ENCODE results near the gene VMP1.

VMP1 gene

DNA sequence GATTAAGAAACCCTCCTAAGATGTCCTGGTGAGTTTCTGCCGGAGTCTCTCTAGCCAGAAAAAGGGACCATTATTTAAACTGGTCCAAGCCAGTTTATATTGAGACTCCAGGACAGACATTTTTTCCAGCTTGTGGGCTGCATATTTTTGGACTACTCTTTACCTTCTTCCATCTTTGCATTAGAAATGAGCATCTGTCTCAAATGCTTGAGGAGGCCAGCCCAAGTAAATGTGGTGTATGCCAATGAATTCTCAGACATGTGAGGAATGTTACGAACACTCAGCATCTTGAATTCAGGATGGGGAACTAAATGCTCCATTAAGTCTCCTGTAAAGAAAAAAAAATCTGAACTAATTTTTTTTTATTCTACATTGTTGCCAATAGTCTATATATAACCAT lies 166.9 kb downstream of the VMP1 start:
- no peak for DNase-seq (ENCODE audit: low read depth)
- TF ChIP-seq, protein P1, sequence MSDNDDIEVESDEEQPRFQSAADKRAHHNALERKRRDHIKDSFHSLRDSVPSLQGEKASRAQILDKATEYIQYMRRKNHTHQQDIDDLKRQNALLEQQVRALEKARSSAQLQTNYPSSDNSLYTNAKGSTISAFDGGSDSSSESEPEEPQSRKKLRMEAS (IDR thresholded peaks at IDR 0.05; ENCODE audit: low read depth, low read length): no peak
- TF ChIP-seq MYC (IDR thresholded peaks at IDR 0.05; ENCODE audit: low read depth, low read length): no peak
- TF ChIP-seq, protein P2, sequence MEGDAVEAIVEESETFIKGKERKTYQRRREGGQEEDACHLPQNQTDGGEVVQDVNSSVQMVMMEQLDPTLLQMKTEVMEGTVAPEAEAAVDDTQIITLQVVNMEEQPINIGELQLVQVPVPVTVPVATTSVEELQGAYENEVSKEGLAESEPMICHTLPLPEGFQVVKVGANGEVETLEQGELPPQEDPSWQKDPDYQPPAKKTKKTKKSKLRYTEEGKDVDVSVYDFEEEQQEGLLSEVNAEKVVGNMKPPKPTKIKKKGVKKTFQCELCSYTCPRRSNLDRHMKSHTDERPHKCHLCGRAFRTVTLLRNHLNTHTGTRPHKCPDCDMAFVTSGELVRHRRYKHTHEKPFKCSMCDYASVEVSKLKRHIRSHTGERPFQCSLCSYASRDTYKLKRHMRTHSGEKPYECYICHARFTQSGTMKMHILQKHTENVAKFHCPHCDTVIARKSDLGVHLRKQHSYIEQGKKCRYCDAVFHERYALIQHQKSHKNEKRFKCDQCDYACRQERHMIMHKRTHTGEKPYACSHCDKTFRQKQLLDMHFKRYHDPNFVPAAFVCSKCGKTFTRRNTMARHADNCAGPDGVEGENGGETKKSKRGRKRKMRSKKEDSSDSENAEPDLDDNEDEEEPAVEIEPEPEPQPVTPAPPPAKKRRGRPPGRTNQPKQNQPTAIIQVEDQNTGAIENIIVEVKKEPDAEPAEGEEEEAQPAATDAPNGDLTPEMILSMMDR (IDR thresholded peaks at IDR 0.05; ENCODE audit: low read depth, low read length): no peak
- no peak for TF ChIP-seq POLR2A (IDR thresholded peaks at IDR 0.05; ENCODE audit: extremely low read depth, insufficient read length)
- no peak overlapping the region for H3K4me3 ChIP-seq (ENCODE audit: low read depth, low read length)

DNA sequence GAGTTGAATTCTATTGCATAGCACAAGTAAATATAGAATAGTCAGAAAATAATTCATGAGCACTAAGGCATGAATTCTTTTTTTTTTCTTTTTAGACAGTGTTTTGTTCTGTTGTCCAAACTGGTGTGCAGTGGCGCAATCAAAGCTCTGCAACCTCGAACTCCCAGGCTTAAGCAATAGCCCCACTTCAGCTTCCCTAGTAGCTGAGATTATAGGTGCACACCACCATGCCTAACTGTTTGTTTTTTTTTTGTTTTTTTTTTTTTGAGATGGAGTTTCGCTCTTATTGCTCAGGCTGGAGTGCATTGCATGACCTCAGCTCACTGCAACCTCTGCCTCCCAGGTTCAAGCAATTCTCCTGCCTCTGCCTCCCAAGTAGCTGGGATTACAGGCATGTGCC lies 168.7 kb downstream of the VMP1 start:
- DNase-seq (ENCODE audit: low read depth): peak; percentile 65
- TF ChIP-seq MYC (IDR thresholded peaks at IDR 0.05; ENCODE audit: low read depth, low read length): no peak
- H3K4me3 ChIP-seq (ENCODE audit: low read depth, low read length): no peak overlapping the region

DNA sequence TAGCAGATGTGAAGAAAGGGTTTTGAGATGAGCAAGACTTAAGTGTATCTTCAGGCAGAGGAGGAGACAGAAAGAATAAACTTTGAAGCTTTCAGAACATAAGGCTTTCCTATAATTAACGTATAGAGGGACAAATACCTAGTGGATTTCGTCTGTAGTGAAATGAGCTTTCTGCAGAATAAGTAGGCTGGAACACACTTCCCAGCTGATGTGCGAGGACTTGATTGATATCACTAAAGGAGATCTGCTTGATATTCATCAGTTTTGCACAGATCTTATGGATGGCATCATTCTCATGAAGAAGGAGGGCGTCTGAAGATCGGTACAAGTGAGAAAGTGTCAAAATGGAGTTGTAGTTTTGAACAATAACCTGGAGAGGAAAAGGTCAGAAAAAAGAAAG lies 170.5 kb downstream of the VMP1 start:
- no peak for DNase-seq (ENCODE audit: low read depth)
- no peak for TF ChIP-seq POLR2A (IDR thresholded peaks at IDR 0.05; ENCODE audit: extremely low read depth, insufficient read length)
- TF ChIP-seq, protein P2 (IDR thresholded peaks at IDR 0.05; ENCODE audit: low read depth, low read length): no peak
- no peak overlapping the region for H3K4me3 ChIP-seq (ENCODE audit: low read depth, low read length)

DNA sequence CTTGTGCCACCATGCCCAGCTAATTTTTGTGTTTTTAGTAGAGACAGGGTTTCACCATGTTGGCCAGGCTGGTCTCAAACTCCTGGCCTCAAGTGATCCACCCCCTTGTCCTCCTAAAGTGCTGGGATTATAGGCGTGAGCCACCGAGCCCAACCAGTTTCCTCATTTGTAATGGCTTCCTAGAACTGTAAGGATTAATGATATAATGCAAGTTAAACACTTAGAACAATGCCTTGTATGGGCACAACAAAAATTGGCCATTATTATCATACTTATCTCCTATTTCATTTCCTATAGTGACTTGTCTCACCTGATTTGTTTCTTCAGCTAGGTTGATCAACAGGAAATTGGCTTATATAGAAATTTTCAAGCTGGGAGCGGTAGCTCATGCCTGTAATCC lies 171.2 kb downstream of the VMP1 start:
- H3K4me3 ChIP-seq (ENCODE audit: low read depth, low read length): no peak overlapping the region
- no peak for DNase-seq (ENCODE audit: low read depth)
- TF ChIP-seq, protein P2 (IDR thresholded peaks at IDR 0.05; ENCODE audit: low read depth, low read length): no peak

DNA sequence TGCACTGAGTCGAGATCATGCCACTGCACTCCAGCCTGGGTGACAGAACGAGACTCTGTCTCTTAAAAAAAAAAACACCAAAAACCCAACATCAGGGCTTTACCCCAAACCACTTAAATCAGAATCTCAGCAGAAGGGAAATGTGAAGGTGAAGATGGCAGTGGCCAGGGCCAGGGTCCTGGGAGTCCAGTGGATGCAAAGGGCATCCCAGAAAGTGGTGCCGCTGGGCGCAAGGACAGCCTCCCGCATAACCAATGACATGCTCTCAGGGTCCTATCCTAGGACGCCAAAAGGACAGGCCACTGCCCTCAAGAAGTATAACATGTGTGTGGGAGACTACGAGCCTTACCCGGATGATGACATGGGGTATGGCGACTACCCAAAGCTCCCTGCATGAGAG lies 177.4 kb downstream of the VMP1 start:
- no peak overlapping the region for H3K4me3 ChIP-seq (ENCODE audit: low read depth, low read length)
- DNase-seq (ENCODE audit: low read depth): no peak
- TF ChIP-seq, protein P1 (IDR thresholded peaks at IDR 0.05; ENCODE audit: low read depth, low read length): no peak
- TF ChIP-seq, protein P2 (IDR thresholded peaks at IDR 0.05; ENCODE audit: low read depth, low read length): no peak
- TF ChIP-seq POLR2A (IDR thresholded peaks at IDR 0.05; ENCODE audit: extremely low read depth, insufficient read length): no peak

DNA sequence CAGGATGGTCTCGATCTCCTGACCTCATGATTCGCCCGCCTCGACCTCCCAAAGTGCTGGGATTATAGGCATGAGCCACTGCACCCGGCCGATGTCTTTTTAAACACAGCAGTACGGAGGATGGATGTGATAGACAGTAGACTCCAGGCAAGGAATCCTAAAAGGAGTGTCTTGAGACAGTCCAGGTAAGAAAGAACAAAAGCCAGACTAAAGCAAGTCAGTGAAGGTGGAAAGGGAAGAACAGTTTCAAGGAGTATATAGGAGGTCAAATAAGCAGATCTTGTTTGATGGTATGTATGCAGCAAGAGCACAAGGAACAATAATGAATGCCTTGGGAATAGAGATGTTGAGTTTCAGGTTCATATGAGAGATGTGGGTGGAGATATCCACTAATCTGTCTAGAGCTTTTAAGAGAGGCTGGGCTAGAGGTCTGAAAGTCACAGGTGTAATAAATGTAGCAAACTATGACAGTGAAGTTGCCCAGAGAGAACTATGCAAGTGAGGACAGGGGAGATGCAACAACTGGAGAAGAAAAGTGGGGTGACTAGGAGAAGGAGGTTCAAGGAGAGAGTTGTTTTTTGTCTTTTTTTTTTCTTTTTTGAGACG lies 180.8 kb downstream of the VMP1 start:
- DNase-seq (ENCODE audit: low read depth): no peak
- TF ChIP-seq, protein P2 (IDR thresholded peaks at IDR 0.05; ENCODE audit: low read depth, low read length): no peak
- TF ChIP-seq MYC (IDR thresholded peaks at IDR 0.05; ENCODE audit: low read depth, low read length) (no peak), POLR2A (IDR thresholded peaks at IDR 0.05; ENCODE audit: extremely low read depth, insufficient read length) (no peak)
- TF ChIP-seq, protein P1 (IDR thresholded peaks at IDR 0.05; ENCODE audit: low read depth, low read length): no peak
- H3K4me3 ChIP-seq (ENCODE audit: low read depth, low read length): no peak overlapping the region

Measured in NB4 (cell line).